Panc1 (cell line): ENCODE measurements around the gene ATXN2. TPM values are rescaled to one million over a fixed set of nuclear protein-coding genes. Genes with fewer than 3 reads are reported as not detected.
A peak's percentile ranks its signal among the peaks of the same experiment; 100 is the strongest.
"Not testable (repeated sequence)": the region's sequence is repeated elsewhere in the genome, so short reads cannot be mapped to it uniquely, and the experiment has no call there.

Experiments
- ATAC-seq: fragments of 200-7000 bp; cut with Tn5 transposase; 2 replicates; pipeline ENCODE4 v1.9.1; 2020; ENCODE audit warnings: mild to moderate bottlenecking, moderate library complexity
- BruUV-seq: library from RNA; stranded (reverse); fragments of 400-500 nt; replicated peaks from 2 replicates; lab custom pipeline; 2021; lab: Mats Ljungman, UMichigan
- CTCF ChIA-PET: fragments of 300-600 bp; sonication (Branson Sonifier 250); formaldehyde crosslinking; loops from one replicate; lab custom pipeline; 2022; ENCODE audit warnings: antibody characterized with exemption; lab: Charles Lee
- POLR2A ChIA-PET: fragments of 300-600 bp; sonication (Branson Sonifier 250); formaldehyde crosslinking; loops from one replicate; lab custom pipeline; 2022; ENCODE audit warnings: antibody characterized with exemption; lab: Charles Lee
- DNase-seq: peaks from one replicate; pipeline ENCODE4 v3.0.0-alpha.2; 2010; ENCODE audit warnings: low read depth, low spot score
- H3K27ac ChIP-seq: 2 replicates; pipeline ENCODE4 v1.5.1; 2011; ENCODE audit warnings: mild to moderate bottlenecking, low read length, inconsistent platforms
- H3K27me3 ChIP-seq: fragments of 200-500 bp; sonication (Bioruptor generic); 2 replicates; pipeline ENCODE4 v1.6.0; 2014; ENCODE audit warnings: low read length, inconsistent platforms; ENCODE audit not compliant: control insufficient read depth, insufficient read depth
- H3K36me3 ChIP-seq: fragments of 200-500 bp; sonication (Bioruptor generic); 2 replicates; pipeline ENCODE4 v1.5.1; 2014; ENCODE audit warnings: inconsistent platforms, mild to moderate bottlenecking, low read length, moderate library complexity; ENCODE audit not compliant: control insufficient read depth, insufficient read depth
- H3K4me1 ChIP-seq: 2 replicates; pipeline ENCODE4 v1.5.1; 2011; ENCODE audit warnings: inconsistent platforms, mild to moderate bottlenecking, low read length, moderate library complexity; ENCODE audit not compliant: control insufficient read depth, insufficient read depth
- H3K4me3 ChIP-seq, 2 experiments: 2 replicates each; pipeline ENCODE4 v1.5.1; 2011 to 2012; ENCODE audit warnings: low read depth in 2 of 2, low read length in 2 of 2, mild to moderate bottlenecking in 2 of 2, inconsistent platforms in 1 of 2, moderate library complexity in 1 of 2
- H3K9me3 ChIP-seq: fragments of 200-500 bp; sonication (Bioruptor generic); 2 replicates; pipeline ENCODE4 v1.5.1; 2014; ENCODE audit warnings: low read depth, mild to moderate bottlenecking, inconsistent platforms, low read length, moderate library complexity; ENCODE audit not compliant: control insufficient read depth, insufficient read depth
- POLR2AphosphoS5 ChIP-seq: IDR thresholded peaks from 2 replicates; pipeline ENCODE4 v1.6.1; 2012; ENCODE audit warnings: mild to moderate bottlenecking, low read depth, low read length, moderate library complexity
- SIN3A ChIP-seq: IDR thresholded peaks from 2 replicates; pipeline ENCODE4 v1.6.1; 2012; ENCODE audit warnings: low read depth, mild to moderate bottlenecking, low read length, moderate library complexity, borderline replicate concordance; ENCODE audit not compliant: insufficient read depth
- TCF7L2 ChIP-seq: IDR thresholded peaks from 2 replicates; pipeline ENCODE4 v1.6.1; 2011; ENCODE audit warnings: mild to moderate bottlenecking, low read depth, low read length, inconsistent platforms
- in situ Hi-C: cut with HindIII; loops from 2 replicates; pipeline ENCODE4 v1.10.0; 2016; ENCODE audit warnings: low sequenced_read_pairs, low pct_unique_long_range_greater_than_20kb
- intact Hi-C: fragments of 100-400 bp; cut with micrococcal nuclease; formaldehyde crosslinking; loops from one replicate; pipeline ENCODE4 v1.10.0; 2022; ENCODE audit not compliant: unreplicated experiment
- total RNA-seq: library from RNA; stranded (reverse); gene quantifications from one replicate; pipeline ENCODE4 v1.2.1, GENCODE V29; 2021; ENCODE audit not compliant: unreplicated experiment
- TF ChIP-seq, protein P1 (sequence below): fragments of 450-650 bp; IDR thresholded peaks from 2 replicates; pipeline ENCODE4 v1.5.1; 2017; ENCODE audit warnings: mild to moderate bottlenecking
- TF ChIP-seq, protein P2 (sequence below), 2 experiments: IDR thresholded peaks; 2 replicates each; pipeline ENCODE4 v1.6.1; 2011 to 2012; ENCODE audit warnings: low read depth in 2 of 2, control low read depth in 1 of 2, low read length in 1 of 2, mild to moderate bottlenecking in 1 of 2, moderate library complexity in 1 of 2; ENCODE audit not compliant: insufficient read depth in 1 of 2

Gene ATXN2
- total RNA-seq, 1 experiment from 2014 or later, result 77.6 TPM

DNA sequence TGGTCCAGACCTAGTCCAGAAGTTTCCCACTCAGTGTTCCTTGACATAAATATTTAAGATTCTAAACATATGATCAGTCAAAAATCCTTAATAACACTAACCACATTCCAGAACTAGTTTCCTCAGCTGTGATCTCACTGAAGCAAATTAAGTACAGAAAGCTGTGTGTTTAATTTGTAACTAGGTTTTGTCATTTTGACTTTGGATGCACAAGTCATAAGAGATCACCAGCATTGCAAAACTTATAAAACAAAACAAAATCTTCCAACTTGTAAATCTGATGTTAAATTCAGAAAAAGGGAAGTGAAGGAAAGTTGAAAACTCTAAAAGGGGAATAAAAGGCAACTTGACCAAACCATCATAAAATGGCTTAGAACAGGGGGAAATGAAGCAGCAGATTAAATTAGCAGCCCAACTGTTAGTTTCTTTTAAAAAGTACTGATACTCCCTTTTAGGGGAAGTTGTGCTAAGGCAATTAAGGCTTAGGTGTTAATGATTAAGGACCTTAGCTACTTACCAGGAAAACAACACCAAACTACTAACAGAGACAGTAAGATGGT, 136.8 kb downstream of the ATXN2 start:
- ATAC-seq, result no peak
- H3K27me3 ChIP-seq, result no peaks in the 10 kb centered on the region
- H3K27ac ChIP-seq, result no peak overlapping the region
- ChIA-PET CTCF (interaction anchor here (0.7 kb wide), 1 partner anchor 77 kb away, joined by 3 read pairs; no protein-coding TSS in a partner anchor), POLR2A (interaction anchor here (0.6 kb wide), 1 partner anchor 18 kb away, joined by 7 read pairs; no protein-coding TSS in a partner anchor)
- H3K4me3 ChIP-seq, result no peak overlapping the region
- H3K9me3 ChIP-seq, result no peaks in the 10 kb centered on the region
- BruUV-seq, result TSS peak; percentile 12
- in situ Hi-C loops, result no loop called here
- H3K36me3 ChIP-seq, result peaks cover 20% of the 10 kb centered on the region; the same call in 1 of the 2 replicates
- no peaks in the 10 kb centered on the region for H3K4me1 ChIP-seq
- DNase-seq, result no peak
- intact Hi-C loops, result no loop called here
- no peak for TF ChIP-seq SIN3A

DNA sequence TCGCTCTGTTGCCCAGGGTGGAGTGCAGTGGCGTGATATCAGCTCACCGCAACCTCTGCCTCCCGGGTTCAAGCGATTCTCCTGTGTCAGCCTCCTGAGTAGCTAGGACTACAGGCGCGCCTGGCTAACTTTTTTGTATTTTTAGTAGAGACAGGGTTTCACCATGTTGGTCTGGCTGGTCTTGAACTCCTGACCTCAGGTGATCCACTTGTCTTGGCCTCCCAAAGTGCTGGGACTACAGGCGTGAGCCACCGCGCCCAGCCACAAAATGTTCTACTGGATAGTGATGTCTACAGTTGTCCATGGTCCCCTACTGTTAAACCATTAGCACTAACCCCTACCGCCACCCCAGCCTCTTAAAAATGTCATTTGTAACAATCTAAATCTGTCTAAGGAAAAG, 139.0 kb downstream of the ATXN2 start:
- POLR2A ChIA-PET, H3K27me3 ChIP-seq, DNase-seq, H3K27ac ChIP-seq, H3K4me3 ChIP-seq, ATAC-seq, in situ Hi-C loops, H3K9me3 ChIP-seq, intact Hi-C loops, H3K4me1 ChIP-seq, BruUV-seq: not testable (repeated sequence)
- CTCF ChIA-PET, result interaction anchor here (1.2 kb wide), 1 partner anchor 8 kb away, joined by 3 read pairs; no protein-coding TSS in a partner anchor
- peaks cover 19% of the 10 kb centered on the region; the same call in 1 of the 2 replicates for H3K36me3 ChIP-seq

DNA sequence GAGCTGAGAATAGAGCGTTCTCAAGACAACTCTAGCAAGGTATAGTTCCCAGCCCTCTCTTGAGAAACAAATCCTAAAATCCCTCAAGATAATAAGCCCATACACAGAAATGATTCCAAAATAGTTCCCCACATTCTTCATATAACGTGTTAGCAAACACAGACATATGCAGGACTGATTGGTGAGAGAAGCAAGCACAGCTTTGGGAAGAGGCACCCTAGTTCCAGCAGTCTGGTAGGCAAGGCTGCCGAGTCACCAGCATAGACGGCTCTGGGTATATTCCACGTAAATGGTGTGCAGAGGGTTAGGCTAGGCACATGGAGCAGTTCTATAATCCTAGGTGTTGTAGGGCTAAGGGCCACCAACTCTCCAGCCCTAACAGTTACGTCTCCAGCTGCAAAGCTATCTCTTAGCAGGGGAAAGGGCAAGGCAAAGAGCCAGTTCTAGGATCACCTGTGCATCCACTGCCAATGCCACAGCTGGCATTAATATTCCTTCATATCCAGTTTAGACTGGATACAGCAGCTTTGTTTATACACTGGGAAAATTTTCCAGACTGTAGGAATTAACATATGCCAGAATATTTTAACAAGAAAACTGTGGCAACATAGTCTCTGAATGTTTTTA, 140.5 kb downstream of the ATXN2 start:
- no peaks in the 10 kb centered on the region for H3K27me3 ChIP-seq
- CTCF ChIA-PET, result no interaction called here
- in situ Hi-C loops, result no loop called here
- peaks cover 14% of the 10 kb centered on the region; the same call in 1 of the 2 replicates for H3K36me3 ChIP-seq
- no peak for ATAC-seq
- BruUV-seq, result no TSS peak
- TF ChIP-seq, protein P1, sequence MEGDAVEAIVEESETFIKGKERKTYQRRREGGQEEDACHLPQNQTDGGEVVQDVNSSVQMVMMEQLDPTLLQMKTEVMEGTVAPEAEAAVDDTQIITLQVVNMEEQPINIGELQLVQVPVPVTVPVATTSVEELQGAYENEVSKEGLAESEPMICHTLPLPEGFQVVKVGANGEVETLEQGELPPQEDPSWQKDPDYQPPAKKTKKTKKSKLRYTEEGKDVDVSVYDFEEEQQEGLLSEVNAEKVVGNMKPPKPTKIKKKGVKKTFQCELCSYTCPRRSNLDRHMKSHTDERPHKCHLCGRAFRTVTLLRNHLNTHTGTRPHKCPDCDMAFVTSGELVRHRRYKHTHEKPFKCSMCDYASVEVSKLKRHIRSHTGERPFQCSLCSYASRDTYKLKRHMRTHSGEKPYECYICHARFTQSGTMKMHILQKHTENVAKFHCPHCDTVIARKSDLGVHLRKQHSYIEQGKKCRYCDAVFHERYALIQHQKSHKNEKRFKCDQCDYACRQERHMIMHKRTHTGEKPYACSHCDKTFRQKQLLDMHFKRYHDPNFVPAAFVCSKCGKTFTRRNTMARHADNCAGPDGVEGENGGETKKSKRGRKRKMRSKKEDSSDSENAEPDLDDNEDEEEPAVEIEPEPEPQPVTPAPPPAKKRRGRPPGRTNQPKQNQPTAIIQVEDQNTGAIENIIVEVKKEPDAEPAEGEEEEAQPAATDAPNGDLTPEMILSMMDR, result no peak
- no peak for TF ChIP-seq TCF7L2
- H3K9me3 ChIP-seq, result no peaks in the 10 kb centered on the region
- intact Hi-C loops, result no loop called here
- H3K4me1 ChIP-seq, result no peaks in the 10 kb centered on the region
- no peak overlapping the region for H3K4me3 ChIP-seq
- H3K27ac ChIP-seq, result no peak overlapping the region
- POLR2A ChIA-PET, result no interaction called here
- no peak for DNase-seq

DNA sequence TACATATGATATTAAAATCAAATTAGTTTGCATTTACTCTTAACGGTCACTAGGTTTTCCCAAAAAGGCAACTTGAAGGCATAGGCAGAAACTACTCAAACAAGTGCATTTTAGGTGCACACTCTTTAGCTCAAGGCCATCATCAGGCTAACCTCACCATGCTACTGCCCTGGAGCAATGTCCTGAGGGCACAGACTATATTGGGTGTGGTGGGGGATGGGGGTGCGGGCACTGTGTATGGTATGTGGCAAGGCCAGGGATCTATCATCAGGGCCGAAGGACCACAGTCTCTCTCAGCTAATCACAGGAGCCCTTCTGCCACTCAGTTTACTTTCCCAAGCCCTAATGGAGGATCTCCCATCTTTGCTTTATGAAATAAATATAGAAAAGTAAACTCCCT, 141.5 kb downstream of the ATXN2 start:
- no peak for ATAC-seq
- TF ChIP-seq, protein P2, sequence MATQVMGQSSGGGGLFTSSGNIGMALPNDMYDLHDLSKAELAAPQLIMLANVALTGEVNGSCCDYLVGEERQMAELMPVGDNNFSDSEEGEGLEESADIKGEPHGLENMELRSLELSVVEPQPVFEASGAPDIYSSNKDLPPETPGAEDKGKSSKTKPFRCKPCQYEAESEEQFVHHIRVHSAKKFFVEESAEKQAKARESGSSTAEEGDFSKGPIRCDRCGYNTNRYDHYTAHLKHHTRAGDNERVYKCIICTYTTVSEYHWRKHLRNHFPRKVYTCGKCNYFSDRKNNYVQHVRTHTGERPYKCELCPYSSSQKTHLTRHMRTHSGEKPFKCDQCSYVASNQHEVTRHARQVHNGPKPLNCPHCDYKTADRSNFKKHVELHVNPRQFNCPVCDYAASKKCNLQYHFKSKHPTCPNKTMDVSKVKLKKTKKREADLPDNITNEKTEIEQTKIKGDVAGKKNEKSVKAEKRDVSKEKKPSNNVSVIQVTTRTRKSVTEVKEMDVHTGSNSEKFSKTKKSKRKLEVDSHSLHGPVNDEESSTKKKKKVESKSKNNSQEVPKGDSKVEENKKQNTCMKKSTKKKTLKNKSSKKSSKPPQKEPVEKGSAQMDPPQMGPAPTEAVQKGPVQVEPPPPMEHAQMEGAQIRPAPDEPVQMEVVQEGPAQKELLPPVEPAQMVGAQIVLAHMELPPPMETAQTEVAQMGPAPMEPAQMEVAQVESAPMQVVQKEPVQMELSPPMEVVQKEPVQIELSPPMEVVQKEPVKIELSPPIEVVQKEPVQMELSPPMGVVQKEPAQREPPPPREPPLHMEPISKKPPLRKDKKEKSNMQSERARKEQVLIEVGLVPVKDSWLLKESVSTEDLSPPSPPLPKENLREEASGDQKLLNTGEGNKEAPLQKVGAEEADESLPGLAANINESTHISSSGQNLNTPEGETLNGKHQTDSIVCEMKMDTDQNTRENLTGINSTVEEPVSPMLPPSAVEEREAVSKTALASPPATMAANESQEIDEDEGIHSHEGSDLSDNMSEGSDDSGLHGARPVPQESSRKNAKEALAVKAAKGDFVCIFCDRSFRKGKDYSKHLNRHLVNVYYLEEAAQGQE (IDR thresholded peaks at IDR 0.05; ENCODE audit: insufficient read depth in 1 of 2, low read depth in 2 of 2, low read length in 1 of 2), result no peak
- TF ChIP-seq TCF7L2 (no peak), SIN3A (no peak), POLR2AphosphoS5 (0 out of 2 replicates have a peak, but pooled peaks have one; percentile 2)
- TF ChIP-seq, protein P1, result no peak
- no peaks in the 10 kb centered on the region for H3K9me3 ChIP-seq
- peaks cover 14% of the 10 kb centered on the region; the same call in 1 of the 2 replicates for H3K36me3 ChIP-seq
- no peak overlapping the region for H3K4me3 ChIP-seq
- intact Hi-C loops, result no loop called here
- H3K4me1 ChIP-seq, result no peaks in the 10 kb centered on the region
- in situ Hi-C loops, result no loop called here
- no peaks in the 10 kb centered on the region for H3K27me3 ChIP-seq
- DNase-seq, result no peak
- H3K27ac ChIP-seq, result no peak overlapping the region
- ChIA-PET CTCF (interaction anchor here (0.9 kb wide), 1 partner anchor 61 kb away, joined by 3 read pairs; no protein-coding TSS in a partner anchor), POLR2A (no interaction called here)
- BruUV-seq, result no TSS peak
